ENCODE results near the gene PTPRN2. TPM values are rescaled to one million over a fixed set of nuclear protein-coding genes. Genes with fewer than 3 reads are reported as not detected.

PTPRN2 gene
- total RNA-seq, 1 experiment from 2014 or later: 1.1 TPM

- Histone ChIP-seq H3K4me3 (ENCODE audit: low read depth in 2 of 2, low read length in 2 of 2) (no peak overlapping the region), H3K36me3 (ENCODE audit: control insufficient read depth, insufficient read depth, low read length) (no peaks in the 10 kb centered on the region), H3K27ac (ENCODE audit: low read length) (no peak overlapping the region), H3K9me3 (ENCODE audit: control insufficient read depth, insufficient read depth, low read depth, low read length) (no peaks in the 10 kb centered on the region), H3K27me3 (ENCODE audit: control insufficient read depth, insufficient read depth, low read length) (no peaks in the 10 kb centered on the region), H3K4me1 (ENCODE audit: control insufficient read depth, insufficient read depth, low read length) (peaks cover 8% of the 10 kb centered on the region; the same call in 1 of the 2 replicates)
- DNase-seq (ENCODE audit: low read depth, low spot score): no peak
- no TSS peak for BruUV-seq (replicated peaks)
- no peak for ATAC-seq
- intact Hi-C loops (cut with micrococcal nuclease; ENCODE audit: unreplicated experiment): no loop called here
- in situ Hi-C loops (cut with HindIII; ENCODE audit: low pct_unique_long_range_greater_than_20kb, low sequenced_read_pairs): no loop called here
- ChIA-PET CTCF (no interaction called here), POLR2A (no interaction called here)
- no peak for TF ChIP-seq CTCF (IDR thresholded peaks at IDR 0.05)
These were observed 908.0 kb downstream of the PTPRN2 start for GRCh38 chr7:157679607-157680006.

DNA sequence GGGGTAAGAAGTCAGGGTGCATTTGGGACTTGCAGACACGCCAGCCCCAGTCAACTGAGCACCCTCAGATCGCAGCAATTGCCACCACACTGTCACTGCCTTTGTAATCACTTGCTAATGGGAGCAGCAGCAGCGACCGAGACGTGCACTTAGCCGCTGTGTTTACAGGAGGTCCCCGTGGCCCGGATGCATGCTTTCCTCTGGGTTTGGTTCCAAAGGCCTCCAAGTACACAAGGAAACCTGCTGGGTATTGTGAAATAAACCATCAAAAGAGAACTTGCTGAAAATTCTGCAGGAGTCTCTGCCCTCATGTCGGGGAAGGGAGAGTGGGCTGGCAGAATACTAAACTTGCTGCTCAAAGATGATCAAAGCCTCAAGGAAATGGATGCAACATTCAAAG is 909.1 kb downstream of the PTPRN2 start:
- no peaks in the 10 kb centered on the region for H3K9me3 ChIP-seq (ENCODE audit: control insufficient read depth, insufficient read depth, low read depth, low read length)
- in situ Hi-C loops (cut with HindIII; ENCODE audit: low pct_unique_long_range_greater_than_20kb, low sequenced_read_pairs) (no loop called here), intact Hi-C loops (cut with micrococcal nuclease; ENCODE audit: unreplicated experiment) (no loop called here)
- H3K27ac ChIP-seq (ENCODE audit: low read length): no peak overlapping the region
- POLR2A ChIA-PET: no interaction called here
- no peak for DNase-seq (ENCODE audit: low read depth, low spot score)
- H3K27me3 ChIP-seq (ENCODE audit: control insufficient read depth, insufficient read depth, low read length): no peaks in the 10 kb centered on the region
- BruUV-seq (replicated peaks): no TSS peak
- ATAC-seq: no peak
- no peaks in the 10 kb centered on the region for H3K36me3 ChIP-seq (ENCODE audit: control insufficient read depth, insufficient read depth, low read length)
- CTCF ChIA-PET: no interaction called here
- TF ChIP-seq SIN3A (IDR thresholded peaks at IDR 0.05; ENCODE audit: borderline replicate concordance, insufficient read depth, low read depth, low read length) (no peak), POLR2AphosphoS5 (IDR thresholded peaks at IDR 0.05; ENCODE audit: low read depth, low read length) (no peak), TCF7L2 (IDR thresholded peaks at IDR 0.05; ENCODE audit: low read depth, low read length) (no peak), CTCF (IDR thresholded peaks at IDR 0.05) (no peak)
- TF ChIP-seq, protein P1, sequence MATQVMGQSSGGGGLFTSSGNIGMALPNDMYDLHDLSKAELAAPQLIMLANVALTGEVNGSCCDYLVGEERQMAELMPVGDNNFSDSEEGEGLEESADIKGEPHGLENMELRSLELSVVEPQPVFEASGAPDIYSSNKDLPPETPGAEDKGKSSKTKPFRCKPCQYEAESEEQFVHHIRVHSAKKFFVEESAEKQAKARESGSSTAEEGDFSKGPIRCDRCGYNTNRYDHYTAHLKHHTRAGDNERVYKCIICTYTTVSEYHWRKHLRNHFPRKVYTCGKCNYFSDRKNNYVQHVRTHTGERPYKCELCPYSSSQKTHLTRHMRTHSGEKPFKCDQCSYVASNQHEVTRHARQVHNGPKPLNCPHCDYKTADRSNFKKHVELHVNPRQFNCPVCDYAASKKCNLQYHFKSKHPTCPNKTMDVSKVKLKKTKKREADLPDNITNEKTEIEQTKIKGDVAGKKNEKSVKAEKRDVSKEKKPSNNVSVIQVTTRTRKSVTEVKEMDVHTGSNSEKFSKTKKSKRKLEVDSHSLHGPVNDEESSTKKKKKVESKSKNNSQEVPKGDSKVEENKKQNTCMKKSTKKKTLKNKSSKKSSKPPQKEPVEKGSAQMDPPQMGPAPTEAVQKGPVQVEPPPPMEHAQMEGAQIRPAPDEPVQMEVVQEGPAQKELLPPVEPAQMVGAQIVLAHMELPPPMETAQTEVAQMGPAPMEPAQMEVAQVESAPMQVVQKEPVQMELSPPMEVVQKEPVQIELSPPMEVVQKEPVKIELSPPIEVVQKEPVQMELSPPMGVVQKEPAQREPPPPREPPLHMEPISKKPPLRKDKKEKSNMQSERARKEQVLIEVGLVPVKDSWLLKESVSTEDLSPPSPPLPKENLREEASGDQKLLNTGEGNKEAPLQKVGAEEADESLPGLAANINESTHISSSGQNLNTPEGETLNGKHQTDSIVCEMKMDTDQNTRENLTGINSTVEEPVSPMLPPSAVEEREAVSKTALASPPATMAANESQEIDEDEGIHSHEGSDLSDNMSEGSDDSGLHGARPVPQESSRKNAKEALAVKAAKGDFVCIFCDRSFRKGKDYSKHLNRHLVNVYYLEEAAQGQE (IDR thresholded peaks at IDR 0.05; ENCODE audit: insufficient read depth in 1 of 2, low read depth in 2 of 2, low read length in 1 of 2): no peak
- peaks cover 8% of the 10 kb centered on the region; the same call in 1 of the 2 replicates for H3K4me1 ChIP-seq (ENCODE audit: control insufficient read depth, insufficient read depth, low read length)
- no peak overlapping the region for H3K4me3 ChIP-seq (ENCODE audit: low read depth in 2 of 2, low read length in 2 of 2)
